DND-41 (cell line): Measurements from ENCODE around the gene TEX51.

Experiments
- ATAC-seq: fragments of 200-7000 bp; cut with Tn5 transposase; 3 replicates; pipeline ENCODE4 v1.9.1; 2021; ENCODE audit warnings: low read depth; ENCODE audit not compliant: insufficient read depth
- DNase-seq: peaks from one replicate; pipeline ENCODE4 v3.0.0-alpha.2; 2020
- H2AFZ ChIP-seq: 2 replicates; pipeline ENCODE4 v1.6.0; 2012; ENCODE audit warnings: low read depth, low read length
- H3K27ac ChIP-seq: 2 replicates; pipeline ENCODE4 v1.5.1; 2012; ENCODE audit warnings: low read length, inconsistent platforms
- H3K27me3 ChIP-seq: fragments of 200-600 bp; sonication (generic); 2 replicates; pipeline ENCODE4 v1.6.0; 2012; ENCODE audit warnings: low read length, mild to moderate bottlenecking, inconsistent platforms; ENCODE audit not compliant: insufficient read depth, poor library complexity
- H3K36me3 ChIP-seq: 2 replicates; pipeline ENCODE4 v1.5.1; 2012; ENCODE audit warnings: low read length, inconsistent platforms; ENCODE audit not compliant: insufficient read depth
- H3K4me1 ChIP-seq: 2 replicates; pipeline ENCODE4 v1.5.1; 2012; ENCODE audit warnings: mild to moderate bottlenecking, low read length; ENCODE audit not compliant: insufficient read depth
- H3K4me2 ChIP-seq: 2 replicates; pipeline ENCODE4 v1.6.0; 2012; ENCODE audit warnings: mild to moderate bottlenecking, moderate library complexity, low read length, inconsistent platforms; ENCODE audit not compliant: insufficient read depth
- H3K4me3 ChIP-seq, 2 experiments: fragments of 200-600 bp in 1 of 2; shearing (Covaris generic) in 1 of 2; 2 replicates each; pipeline ENCODE4 v1.5.1; 2012 to 2016; ENCODE audit warnings: inconsistent platforms in 2 of 2, low read length in 2 of 2, mild to moderate bottlenecking in 2 of 2, low read depth in 1 of 2, moderate library complexity in 1 of 2
- H3K79me2 ChIP-seq: 2 replicates; pipeline ENCODE4 v1.6.0; 2012; ENCODE audit warnings: low read length, inconsistent platforms; ENCODE audit not compliant: insufficient read depth
- H3K9ac ChIP-seq: 2 replicates; pipeline ENCODE4 v1.6.0; 2012; ENCODE audit warnings: low read depth, mild to moderate bottlenecking, inconsistent platforms, low read length, moderate library complexity
- H3K9me3 ChIP-seq: 2 replicates; pipeline ENCODE4 v1.5.1; 2012; ENCODE audit warnings: low read length, moderate library complexity, mild to moderate bottlenecking, inconsistent platforms; ENCODE audit not compliant: insufficient read depth, severe bottlenecking
- H4K20me1 ChIP-seq: 2 replicates; pipeline ENCODE4 v1.6.0; 2012; ENCODE audit warnings: low read length; ENCODE audit not compliant: insufficient read depth
- CTCF ChIP-seq: IDR thresholded peaks from 2 replicates; pipeline ENCODE4 v1.5.1; 2012; ENCODE audit warnings: borderline replicate concordance, low read length, moderate library complexity, mild to moderate bottlenecking; ENCODE audit not compliant: poor library complexity, severe bottlenecking; ENCODE audit errors: extremely low read depth
- EZH2 ChIP-seq: IDR thresholded peaks from 3 replicates; pipeline ENCODE4 v1.6.1; 2012; ENCODE audit warnings: borderline replicate concordance, low read depth, mild to moderate bottlenecking, moderate library complexity, low read length, inconsistent platforms; ENCODE audit not compliant: severe bottlenecking

TEX51 gene

GRCh38 chr2:126901459-126901858 lies 2.8 kb downstream of the TEX51 start:
- no peak for TF ChIP-seq EZH2
- no peak for TF ChIP-seq CTCF
- H4K20me1 ChIP-seq: no peaks in the 10 kb centered on the region
- no peak overlapping the region for H2AFZ ChIP-seq
- no peak overlapping the region for H3K27ac ChIP-seq
- no peak overlapping the region for H3K9ac ChIP-seq
- no peaks in the 10 kb centered on the region for H3K36me3 ChIP-seq
- H3K4me3 ChIP-seq: no peak overlapping the region
- no peak overlapping the region for H3K4me2 ChIP-seq
- no peaks in the 10 kb centered on the region for H3K79me2 ChIP-seq
- ATAC-seq (no peak), DNase-seq (no peak)
- H3K4me1 ChIP-seq: no peaks in the 10 kb centered on the region
- no peaks in the 10 kb centered on the region for H3K27me3 ChIP-seq
- H3K9me3 ChIP-seq: no peaks in the 10 kb centered on the region

GRCh38 chr2:126902152-126902835 lies 3.6 kb downstream of the TEX51 start:
- no peak overlapping the region for H3K27ac ChIP-seq
- H3K36me3 ChIP-seq: no peaks in the 10 kb centered on the region
- DNase-seq (no peak), ATAC-seq (no peak)
- no peaks in the 10 kb centered on the region for H3K4me1 ChIP-seq
- H3K9ac ChIP-seq: no peak overlapping the region
- no peak for TF ChIP-seq EZH2
- TF ChIP-seq CTCF: no peak
- no peak overlapping the region for H3K4me2 ChIP-seq
- H3K79me2 ChIP-seq: no peaks in the 10 kb centered on the region
- no peaks in the 10 kb centered on the region for H4K20me1 ChIP-seq
- H3K27me3 ChIP-seq: no peaks in the 10 kb centered on the region
- no peak overlapping the region for H3K4me3 ChIP-seq
- H2AFZ ChIP-seq: no peak overlapping the region
- H3K9me3 ChIP-seq: no peaks in the 10 kb centered on the region

GRCh38 chr2:126902859-126903258 lies 4.2 kb downstream of the TEX51 start:
- H3K4me2 ChIP-seq: no peak overlapping the region
- no peak for DNase-seq
- no peak for ATAC-seq
- no peaks in the 10 kb centered on the region for H3K9me3 ChIP-seq
- H2AFZ ChIP-seq: no peak overlapping the region
- H4K20me1 ChIP-seq: no peaks in the 10 kb centered on the region
- H3K79me2 ChIP-seq: no peaks in the 10 kb centered on the region
- peaks cover 5% of the 10 kb centered on the region for H3K27me3 ChIP-seq
- no peak overlapping the region for H3K27ac ChIP-seq
- H3K4me1 ChIP-seq: no peaks in the 10 kb centered on the region
- H3K4me3 ChIP-seq: no peak overlapping the region
- H3K9ac ChIP-seq: no peak overlapping the region
- H3K36me3 ChIP-seq: no peaks in the 10 kb centered on the region
- no peak for TF ChIP-seq CTCF
- TF ChIP-seq EZH2: no peak
